ENCODE results near the gene SLC7A14. TPM values are rescaled to one million over a fixed set of nuclear protein-coding genes. Genes with fewer than 3 reads are reported as not detected.

The SLC7A14 gene
- total and polyA plus RNA-seq, 2 donors (not counting 1 experiment from before 2014, with no cell fraction given), result not detected

GRCh38 chr3:170485696-170486095 is 100.2 kb downstream of the SLC7A14 start:
- Histone ChIP-seq H3K27me3 (replicated peaks in 1 of 4; ENCODE audit: control extremely low read depth in 1 of 4, control insufficient read depth in 3 of 4, insufficient read depth in 4 of 4, low read length in 3 of 4) (peaks cover 0 to 9% (median 3%) of the 10 kb centered on the region in 4 experiments), H3K36me3 (replicated peaks in 1 of 2; ENCODE audit: control extremely low read depth in 1 of 2, control insufficient read depth in 1 of 2, extremely low read depth in 1 of 2, insufficient read depth in 2 of 2, low read length in 1 of 2) (no peaks in the 10 kb centered on the region), H3K27ac (ENCODE audit: low read length in 2 of 2) (no peak overlapping the region), H3K9ac (ENCODE audit: low read length) (no peak overlapping the region), H3K79me2 (ENCODE audit: control insufficient read depth, insufficient read depth, low read length) (no peaks in the 10 kb centered on the region), H3K4me2 (replicated peaks; ENCODE audit: low read depth, low read length, poor library complexity, severe bottlenecking) (no peak overlapping the region), H3K4me3 (ENCODE audit: control extremely low read depth in 1 of 5, extremely low read depth in 1 of 5, insufficient read depth in 1 of 5, low read depth in 2 of 5, low read length in 4 of 5) (no peak overlapping the region), H2AFZ (ENCODE audit: insufficient read depth, low read depth, low read length, poor library complexity, severe bottlenecking) (no peak overlapping the region), H3K9me3 (ENCODE audit: control extremely low read depth in 1 of 3, control insufficient read depth in 2 of 3, insufficient read depth in 1 of 3, low read length in 2 of 3) (no peaks in the 10 kb centered on the region), H4K20me1 (ENCODE audit: control insufficient read depth, insufficient read depth, low read length, poor library complexity, severe bottlenecking) (no peaks in the 10 kb centered on the region), H3K4me1 (ENCODE audit: control insufficient read depth in 2 of 2, insufficient read depth in 2 of 2, low read length in 2 of 2) (no peaks in the 10 kb centered on the region)
- TF ChIP-seq CTCF (IDR thresholded peaks at IDR 0.05) (no peak), EZH2 (IDR thresholded peaks at IDR 0.05; ENCODE audit: borderline replicate concordance, insufficient read depth, low read depth, low read length, poor library complexity, severe bottlenecking) (no peak)
- Mint-ChIP-seq H3K9me3 (ENCODE audit: insufficient read depth) (no peaks in the 10 kb centered on the region), H3K4me3 (no peak overlapping the region), H3K27me3 (peaks cover 28% of the 10 kb centered on the region), H3K27ac (no peak overlapping the region), H3K4me1 (no peaks in the 10 kb centered on the region)
- DNase-seq, result no peak
- ChIA-PET POLR2A (no interaction called here), CTCF (no interaction called here)
- intact Hi-C loops (cut with micrococcal nuclease), result no loop called here
- ATAC-seq (ENCODE audit: low read depth), result no peak
- 96% methylated on average over 4 of the region's 4 CpGs for WGBS (ENCODE audit: insufficient coverage)

- TF ChIP-seq CTCF (IDR thresholded peaks at IDR 0.05), result no peak
- no peak for TF ChIP-seq EZH2 (IDR thresholded peaks at IDR 0.05; ENCODE audit: borderline replicate concordance, insufficient read depth, low read depth, low read length, poor library complexity, severe bottlenecking)
- intact Hi-C loops (cut with micrococcal nuclease), result no loop called here
- Mint-ChIP-seq H3K4me3 (no peak overlapping the region), H3K4me1 (no peaks in the 10 kb centered on the region), H3K27me3 (peaks cover 30% of the 10 kb centered on the region), H3K9me3 (ENCODE audit: insufficient read depth) (no peaks in the 10 kb centered on the region), H3K27ac (no peak overlapping the region)
- POLR2A ChIA-PET, result no interaction called here
- Histone ChIP-seq H3K9ac (ENCODE audit: low read length) (no peak overlapping the region), H3K9me3 (ENCODE audit: control extremely low read depth in 1 of 3, control insufficient read depth in 2 of 3, insufficient read depth in 1 of 3, low read length in 2 of 3) (no peaks in the 10 kb centered on the region), H4K20me1 (ENCODE audit: control insufficient read depth, insufficient read depth, low read length, poor library complexity, severe bottlenecking) (no peaks in the 10 kb centered on the region), H3K4me2 (replicated peaks; ENCODE audit: low read depth, low read length, poor library complexity, severe bottlenecking) (no peak overlapping the region), H2AFZ (ENCODE audit: insufficient read depth, low read depth, low read length, poor library complexity, severe bottlenecking) (no peak overlapping the region), H3K27ac (ENCODE audit: low read length in 2 of 2) (no peak overlapping the region), H3K79me2 (ENCODE audit: control insufficient read depth, insufficient read depth, low read length) (no peaks in the 10 kb centered on the region), H3K4me1 (ENCODE audit: control insufficient read depth in 2 of 2, insufficient read depth in 2 of 2, low read length in 2 of 2) (no peaks in the 10 kb centered on the region), H3K36me3 (replicated peaks in 1 of 2; ENCODE audit: control extremely low read depth in 1 of 2, control insufficient read depth in 1 of 2, extremely low read depth in 1 of 2, insufficient read depth in 2 of 2, low read length in 1 of 2) (no peaks in the 10 kb centered on the region), H3K4me3 (ENCODE audit: control extremely low read depth in 1 of 5, extremely low read depth in 1 of 5, insufficient read depth in 1 of 5, low read depth in 2 of 5, low read length in 4 of 5) (no peak overlapping the region), H3K27me3 (replicated peaks in 1 of 4; ENCODE audit: control extremely low read depth in 1 of 4, control insufficient read depth in 3 of 4, insufficient read depth in 4 of 4, low read length in 3 of 4) (peaks cover 0 to 9% (median 3%) of the 10 kb centered on the region in 4 experiments)
- WGBS (ENCODE audit: insufficient coverage), result 49% methylated on average over 3 of the region's 3 CpGs
- DNase-seq (no peak), ATAC-seq (ENCODE audit: low read depth) (no peak)
- CTCF ChIA-PET, result no interaction called here
Measured at GRCh38 chr3:170485294-170485693, 100.6 kb downstream of the SLC7A14 start.
